ENCODE results near the gene USP24.
"Not testable (repeated sequence)": the region's sequence is repeated elsewhere in the genome, so short reads cannot be mapped to it uniquely, and the experiment has no call there.

Gene USP24

DNA sequence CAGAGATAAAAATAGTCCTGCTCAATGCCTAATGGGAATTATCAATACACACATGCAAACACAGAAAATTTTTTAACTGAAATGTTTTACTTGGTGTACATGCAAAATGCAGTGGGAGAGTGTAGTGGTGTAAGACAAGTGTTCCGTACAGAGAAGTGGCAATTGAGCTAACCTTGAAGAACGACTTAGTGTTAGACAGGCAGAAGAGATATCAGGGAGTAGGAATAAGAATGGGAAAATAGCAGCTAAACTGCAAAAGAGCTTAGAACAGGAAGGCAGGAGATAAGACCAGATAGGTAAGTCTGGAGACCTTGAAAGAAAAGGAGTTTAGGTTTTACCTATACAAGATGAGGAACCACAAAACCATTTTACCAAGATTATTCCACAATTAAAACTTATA lies 9.0 kb downstream of the USP24 start:
- Histone ChIP-seq H3K9me2 (replicated peaks; ENCODE audit: control insufficient read depth, low read length) (no peaks in the 10 kb centered on the region), H3F3A (ENCODE audit: control insufficient read depth, insufficient read depth) (no peaks in the 10 kb centered on the region), H3K27ac (ENCODE audit: low read depth, low read length) (no peak overlapping the region), H3K9me3 (ENCODE audit: control insufficient read depth, insufficient read depth, low read length) (no peaks in the 10 kb centered on the region), H3K36me3 (ENCODE audit: control insufficient read depth, low read length) (peaks cover 31% of the 10 kb centered on the region), H3K4me2 (ENCODE audit: low read length) (no peak overlapping the region), H3K4me1 (ENCODE audit: control insufficient read depth, low read length) (peaks cover 24% of the 10 kb centered on the region), H4K20me1 (ENCODE audit: control insufficient read depth, insufficient read depth, low read depth, low read length) (peaks cover 14% of the 10 kb centered on the region), H3K79me2 (ENCODE audit: control insufficient read depth, low read length) (peaks cover 97% of the 10 kb centered on the region), H3K27me3 (ENCODE audit: control insufficient read depth, low read length) (no peaks in the 10 kb centered on the region), H3K4me3 (ENCODE audit: low read length) (no peak overlapping the region)
- TF ChIP-seq, protein P1, sequence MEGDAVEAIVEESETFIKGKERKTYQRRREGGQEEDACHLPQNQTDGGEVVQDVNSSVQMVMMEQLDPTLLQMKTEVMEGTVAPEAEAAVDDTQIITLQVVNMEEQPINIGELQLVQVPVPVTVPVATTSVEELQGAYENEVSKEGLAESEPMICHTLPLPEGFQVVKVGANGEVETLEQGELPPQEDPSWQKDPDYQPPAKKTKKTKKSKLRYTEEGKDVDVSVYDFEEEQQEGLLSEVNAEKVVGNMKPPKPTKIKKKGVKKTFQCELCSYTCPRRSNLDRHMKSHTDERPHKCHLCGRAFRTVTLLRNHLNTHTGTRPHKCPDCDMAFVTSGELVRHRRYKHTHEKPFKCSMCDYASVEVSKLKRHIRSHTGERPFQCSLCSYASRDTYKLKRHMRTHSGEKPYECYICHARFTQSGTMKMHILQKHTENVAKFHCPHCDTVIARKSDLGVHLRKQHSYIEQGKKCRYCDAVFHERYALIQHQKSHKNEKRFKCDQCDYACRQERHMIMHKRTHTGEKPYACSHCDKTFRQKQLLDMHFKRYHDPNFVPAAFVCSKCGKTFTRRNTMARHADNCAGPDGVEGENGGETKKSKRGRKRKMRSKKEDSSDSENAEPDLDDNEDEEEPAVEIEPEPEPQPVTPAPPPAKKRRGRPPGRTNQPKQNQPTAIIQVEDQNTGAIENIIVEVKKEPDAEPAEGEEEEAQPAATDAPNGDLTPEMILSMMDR (IDR thresholded peaks at IDR 0.05; ENCODE audit: low read depth, low read length, poor library complexity, severe bottlenecking) = no peak
- no peak for TF ChIP-seq EZH2phosphoT487 (IDR thresholded peaks at IDR 0.05; ENCODE audit: borderline replicate concordance, low read length)

DNA sequence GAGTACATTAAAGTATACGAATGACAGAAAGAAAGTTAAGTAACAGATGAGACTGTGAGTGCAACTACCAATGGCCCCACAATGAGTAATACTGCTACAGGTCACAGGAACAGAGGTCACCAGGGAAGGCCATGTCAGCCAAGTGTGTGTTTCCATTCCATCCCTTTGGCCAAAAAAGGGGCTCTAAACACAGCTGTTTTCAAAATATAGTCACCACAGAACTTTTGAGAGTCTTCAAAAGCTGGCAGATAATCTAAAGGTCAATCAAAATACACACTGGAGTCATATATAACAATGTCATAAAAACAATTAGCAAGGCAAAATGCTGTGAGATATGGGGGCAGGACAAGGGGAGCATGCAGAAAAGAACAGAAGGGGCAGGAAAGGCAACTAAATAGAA lies 10.2 kb downstream of the USP24 start:
- no peak overlapping the region for H3K4me2 ChIP-seq (ENCODE audit: low read length)
- H3K27ac ChIP-seq (ENCODE audit: low read depth, low read length) = no peak overlapping the region
- 0 out of 2 replicates have a peak, but pooled peaks cover 8% of the 10 kb centered on the region for H4K20me1 ChIP-seq (ENCODE audit: control insufficient read depth, insufficient read depth, low read depth, low read length)
- peaks cover 96% of the 10 kb centered on the region for H3K79me2 ChIP-seq (ENCODE audit: control insufficient read depth, low read length)
- no peaks in the 10 kb centered on the region for H3K27me3 ChIP-seq (ENCODE audit: control insufficient read depth, low read length)
- peaks cover 26% of the 10 kb centered on the region for H3K36me3 ChIP-seq (ENCODE audit: control insufficient read depth, low read length)
- H3K4me1 ChIP-seq (ENCODE audit: control insufficient read depth, low read length) = peaks cover 12% of the 10 kb centered on the region
- TF ChIP-seq EZH2phosphoT487 (IDR thresholded peaks at IDR 0.05; ENCODE audit: borderline replicate concordance, low read length) = no peak
- TF ChIP-seq, protein P1 (IDR thresholded peaks at IDR 0.05; ENCODE audit: low read depth, low read length, poor library complexity, severe bottlenecking) = no peak
- H3K9me3 ChIP-seq (ENCODE audit: control insufficient read depth, insufficient read depth, low read length) = no peaks in the 10 kb centered on the region
- H3F3A ChIP-seq (ENCODE audit: control insufficient read depth, insufficient read depth) = no peaks in the 10 kb centered on the region
- H3K9me2 ChIP-seq (replicated peaks; ENCODE audit: control insufficient read depth, low read length) = no peaks in the 10 kb centered on the region
- H3K4me3 ChIP-seq (ENCODE audit: low read length) = no peak overlapping the region

DNA sequence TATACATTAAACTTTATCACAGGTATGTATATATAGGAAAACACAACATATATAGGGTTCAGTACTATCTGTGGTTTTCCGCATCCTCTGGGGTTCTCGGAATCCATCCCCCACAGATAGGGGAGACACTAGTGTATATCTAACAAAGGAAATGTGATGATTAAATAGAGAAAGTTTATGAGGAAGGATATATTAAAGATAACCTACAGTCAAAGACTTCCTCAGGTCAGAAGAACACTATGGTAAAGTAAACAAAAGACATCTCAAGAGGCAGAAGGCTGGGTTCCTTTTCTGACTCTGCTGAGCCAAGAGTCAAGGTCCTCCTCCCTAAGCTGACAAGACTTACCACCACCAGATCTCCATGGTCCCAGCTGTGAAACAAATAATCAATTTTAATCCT lies 12.1 kb downstream of the USP24 start:
- H3K4me3 ChIP-seq (ENCODE audit: low read length) = no peak overlapping the region
- H4K20me1 ChIP-seq (ENCODE audit: control insufficient read depth, insufficient read depth, low read depth, low read length) = peaks cover 11% of the 10 kb centered on the region; the same call in 1 of the 2 replicates
- no peak overlapping the region for H3K27ac ChIP-seq (ENCODE audit: low read depth, low read length)
- TF ChIP-seq, protein P1 (IDR thresholded peaks at IDR 0.05; ENCODE audit: low read depth, low read length, poor library complexity, severe bottlenecking) = no peak
- H3F3A ChIP-seq (ENCODE audit: control insufficient read depth, insufficient read depth) = no peaks in the 10 kb centered on the region
- no peaks in the 10 kb centered on the region for H3K9me3 ChIP-seq (ENCODE audit: control insufficient read depth, insufficient read depth, low read length)
- no peak overlapping the region for H3K4me2 ChIP-seq (ENCODE audit: low read length)
- no peaks in the 10 kb centered on the region for H3K9me2 ChIP-seq (replicated peaks; ENCODE audit: control insufficient read depth, low read length)
- no peaks in the 10 kb centered on the region for H3K27me3 ChIP-seq (ENCODE audit: control insufficient read depth, low read length)
- peaks cover 31% of the 10 kb centered on the region for H3K36me3 ChIP-seq (ENCODE audit: control insufficient read depth, low read length)
- H3K4me1 ChIP-seq (ENCODE audit: control insufficient read depth, low read length) = no peaks in the 10 kb centered on the region
- peaks cover 93% of the 10 kb centered on the region for H3K79me2 ChIP-seq (ENCODE audit: control insufficient read depth, low read length)

DNA sequence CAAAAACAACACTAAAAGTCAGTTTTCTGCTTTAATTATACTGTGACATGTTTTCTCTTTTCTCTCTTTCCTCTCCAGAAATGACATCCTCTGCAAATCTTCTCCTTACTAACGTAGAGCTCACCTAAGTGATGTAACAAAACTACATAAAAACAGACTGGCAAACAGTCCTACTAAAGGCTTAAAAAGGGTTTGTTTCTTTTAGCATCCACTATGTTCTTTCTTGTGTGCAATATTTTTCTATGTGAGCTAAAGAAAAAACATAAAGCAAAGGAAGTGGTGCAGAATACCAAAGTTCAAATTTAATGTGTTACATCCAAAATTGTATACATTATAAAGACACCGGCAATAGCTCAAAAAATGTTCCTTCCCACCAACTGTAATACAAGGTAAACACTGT lies 14.5 kb downstream of the USP24 start:
- H3K36me3 ChIP-seq (ENCODE audit: control insufficient read depth, low read length) = peaks cover 26% of the 10 kb centered on the region
- peaks cover 88% of the 10 kb centered on the region for H3K79me2 ChIP-seq (ENCODE audit: control insufficient read depth, low read length)
- peaks cover 11% of the 10 kb centered on the region; the same call in 1 of the 2 replicates for H4K20me1 ChIP-seq (ENCODE audit: control insufficient read depth, insufficient read depth, low read depth, low read length)

DNA sequence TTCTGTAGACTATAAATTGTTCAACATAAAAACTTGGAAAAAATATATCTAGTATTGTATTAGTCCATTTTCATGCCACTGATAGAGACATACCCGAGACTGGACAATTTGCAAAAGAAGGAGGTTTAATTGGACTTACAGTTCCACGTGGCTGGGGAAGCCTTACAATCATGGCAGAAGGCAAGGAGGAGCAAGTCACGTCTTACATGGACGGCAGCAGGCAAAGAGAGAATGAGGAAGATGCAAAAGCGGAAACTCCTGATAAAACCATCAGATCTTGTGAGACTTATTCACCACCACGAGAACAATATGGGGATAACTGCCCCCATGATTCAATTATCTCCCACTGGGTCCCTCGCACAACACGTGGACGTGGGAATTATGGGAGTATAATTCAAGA lies 15.4 kb downstream of the USP24 start:
- H4K20me1 ChIP-seq (ENCODE audit: control insufficient read depth, insufficient read depth, low read depth, low read length) = peaks cover 11% of the 10 kb centered on the region; the same call in 1 of the 2 replicates
- H3K27me3 ChIP-seq (ENCODE audit: control insufficient read depth, low read length); H3K4me3 ChIP-seq (ENCODE audit: low read length); H3K4me2 ChIP-seq (ENCODE audit: low read length); H3K9me3 ChIP-seq (ENCODE audit: control insufficient read depth, insufficient read depth, low read length); H3K27ac ChIP-seq (ENCODE audit: low read depth, low read length); H3K4me1 ChIP-seq (ENCODE audit: control insufficient read depth, low read length); H3F3A ChIP-seq (ENCODE audit: control insufficient read depth, insufficient read depth); H3K9me2 ChIP-seq (replicated peaks; ENCODE audit: control insufficient read depth, low read length): not testable (repeated sequence)
- H3K36me3 ChIP-seq (ENCODE audit: control insufficient read depth, low read length) = peaks cover 27% of the 10 kb centered on the region
- peaks cover 88% of the 10 kb centered on the region for H3K79me2 ChIP-seq (ENCODE audit: control insufficient read depth, low read length)

More for the DNA sequence above, 14.5 kb downstream of the USP24 start:
- no peak overlapping the region for H3K4me2 ChIP-seq (ENCODE audit: low read length)
- H3K9me3 ChIP-seq (ENCODE audit: control insufficient read depth, insufficient read depth, low read length) = no peaks in the 10 kb centered on the region
- no peaks in the 10 kb centered on the region for H3F3A ChIP-seq (ENCODE audit: control insufficient read depth, insufficient read depth)
- no peak overlapping the region for H3K4me3 ChIP-seq (ENCODE audit: low read length)
- no peaks in the 10 kb centered on the region for H3K27me3 ChIP-seq (ENCODE audit: control insufficient read depth, low read length)
- no peaks in the 10 kb centered on the region for H3K9me2 ChIP-seq (replicated peaks; ENCODE audit: control insufficient read depth, low read length)
- no peak for TF ChIP-seq EZH2phosphoT487 (IDR thresholded peaks at IDR 0.05; ENCODE audit: borderline replicate concordance, low read length)
- TF ChIP-seq, protein P1 (IDR thresholded peaks at IDR 0.05; ENCODE audit: low read depth, low read length, poor library complexity, severe bottlenecking) = no peak
- no peaks in the 10 kb centered on the region for H3K4me1 ChIP-seq (ENCODE audit: control insufficient read depth, low read length)
- no peak overlapping the region for H3K27ac ChIP-seq (ENCODE audit: low read depth, low read length)

Measured in DOHH2 (cell line).